Left forelimb (tissue), 1 donor: ENCODE measurements around the gene C1QTNF1.
"Not testable (repeated sequence)": the region's sequence is repeated elsewhere in the genome, so short reads cannot be mapped to it uniquely, and the experiment has no call there.

ENCODE experiments used
- DNase-seq: peaks from one replicate; pipeline ENCODE4 v3.0.0-alpha.2; 2018; ENCODE audit warnings: low spot score

C1QTNF1 gene

GRCh38 chr17:79006046-79006445, 17.9 kb upstream of the C1QTNF1 start:
- no peak for DNase-seq

GRCh38 chr17:79006794-79007503, 17.0 kb upstream of the C1QTNF1 start:
- no peak for DNase-seq

- no peak for DNase-seq
Measured at GRCh38 chr17:79007504-79008381, 16.2 kb upstream of the C1QTNF1 start.

- no peak for DNase-seq
Measured at GRCh38 chr17:79008666-79009387, 15.1 kb upstream of the C1QTNF1 start.

GRCh38 chr17:79009397-79010303, 14.3 kb upstream of the C1QTNF1 start, which contains the start of gene CANT1:
TSS of gene CANT1 (minus strand) at chr17:79009764. CDS start at chr17:78997622, 12,142 bp downstream.
- peak; percentile 87 for DNase-seq

GRCh38 chr17:79010304-79010646, 13.7 kb upstream of the C1QTNF1 start:
- no peak for DNase-seq

GRCh38 chr17:79011451-79012147, 12.4 kb upstream of the C1QTNF1 start:
- DNase-seq = no peak

GRCh38 chr17:79012563-79013134, 11.3 kb upstream of the C1QTNF1 start:
- DNase-seq = no peak

GRCh38 chr17:79014158-79014758, 9.7 kb upstream of the C1QTNF1 start:
- no peak for DNase-seq

- peak; percentile 31 for DNase-seq
Measured at GRCh38 chr17:79017546-79018369, 6.2 kb upstream of the C1QTNF1 start.

- DNase-seq = no peak
Measured at GRCh38 chr17:79018370-79018695, 5.6 kb upstream of the C1QTNF1 start.

GRCh38 chr17:79019261-79019631, 4.7 kb upstream of the C1QTNF1 start:
- no peak for DNase-seq

- no peak for DNase-seq
Measured at GRCh38 chr17:79019632-79020584, 4.1 kb upstream of the C1QTNF1 start.

GRCh38 chr17:79020631-79021301, 3.2 kb upstream of the C1QTNF1 start:
- no peak for DNase-seq

GRCh38 chr17:79021929-79022328, 2.0 kb upstream of the C1QTNF1 start:
- DNase-seq = not testable (repeated sequence)

GRCh38 chr17:79022507-79022991, 1.4 kb upstream of the C1QTNF1 start:
- no peak for DNase-seq

- peak; percentile 37 for DNase-seq
Measured at GRCh38 chr17:79023180-79023705, 726 bp upstream of the C1QTNF1 start.
